Fibroblast of the aortic adventitia (primary cell): ENCODE data around the gene MCOLN3. TPM values are rescaled to one million over a fixed set of nuclear protein-coding genes. Genes with fewer than 3 reads are reported as not detected.
A peak's percentile ranks its signal among the peaks of the same experiment; 100 is the strongest.

ENCODE experiments used
- DNase-seq: peaks from one replicate; pipeline ENCODE4 v3.0.0-alpha.2; 2010; ENCODE audit warnings: low read depth
- H3K4me3 ChIP-seq: 2 replicates; pipeline ENCODE4 v1.5.1; 2011; ENCODE audit warnings: low read depth, mild to moderate bottlenecking, control low read depth, low read length, moderate library complexity
- CTCF ChIP-seq: IDR thresholded peaks from 2 replicates; pipeline ENCODE4 v1.5.1; 2011; ENCODE audit warnings: mild to moderate bottlenecking, low read length, control low read depth, inconsistent platforms; ENCODE audit not compliant: insufficient read depth
- total RNA-seq: library from RNA; depleted of rRNA; stranded (reverse); fragments of >200 nt; gene quantifications from 2 replicates; pipeline ENCODE4 v1.2.3, GENCODE V29; 2012; ENCODE audit warnings: low replicate concordance

MCOLN3 gene
- total RNA-seq, 1 donor = 2.3 TPM

- no peak overlapping the region for H3K4me3 ChIP-seq
- TF ChIP-seq CTCF = no peak
- no peak for DNase-seq
Observed at GRCh38 chr1:85033221-85033620, 15.1 kb downstream of the MCOLN3 start.

- DNase-seq = no peak
- H3K4me3 ChIP-seq = no peak overlapping the region
- no peak for TF ChIP-seq CTCF
Observed at GRCh38 chr1:85030536-85030935, 17.8 kb downstream of the MCOLN3 start.

- H3K4me3 ChIP-seq = no peak overlapping the region
- no peak for TF ChIP-seq CTCF
- DNase-seq = no peak
Observed at GRCh38 chr1:85028151-85028550, 20.1 kb downstream of the MCOLN3 start.

GRCh38 chr1:85027242-85027983 lies 20.9 kb downstream of the MCOLN3 start:
- no peak overlapping the region for H3K4me3 ChIP-seq
- TF ChIP-seq CTCF = no peak
- DNase-seq = peak; percentile 41

- no peak for DNase-seq
- H3K4me3 ChIP-seq = no peak overlapping the region
- TF ChIP-seq CTCF = no peak
Observed at GRCh38 chr1:85025940-85026339, 22.4 kb downstream of the MCOLN3 start.

- DNase-seq = no peak
- TF ChIP-seq CTCF = no peak
- no peak overlapping the region for H3K4me3 ChIP-seq
Observed at GRCh38 chr1:85024736-85025135, 23.6 kb downstream of the MCOLN3 start.

GRCh38 chr1:85022700-85023099 lies 25.6 kb downstream of the MCOLN3 start:
- no peak for TF ChIP-seq CTCF
- DNase-seq = no peak
- no peak overlapping the region for H3K4me3 ChIP-seq
